ENCODE results near the gene SH3RF3.

The SH3RF3 gene

DNA sequence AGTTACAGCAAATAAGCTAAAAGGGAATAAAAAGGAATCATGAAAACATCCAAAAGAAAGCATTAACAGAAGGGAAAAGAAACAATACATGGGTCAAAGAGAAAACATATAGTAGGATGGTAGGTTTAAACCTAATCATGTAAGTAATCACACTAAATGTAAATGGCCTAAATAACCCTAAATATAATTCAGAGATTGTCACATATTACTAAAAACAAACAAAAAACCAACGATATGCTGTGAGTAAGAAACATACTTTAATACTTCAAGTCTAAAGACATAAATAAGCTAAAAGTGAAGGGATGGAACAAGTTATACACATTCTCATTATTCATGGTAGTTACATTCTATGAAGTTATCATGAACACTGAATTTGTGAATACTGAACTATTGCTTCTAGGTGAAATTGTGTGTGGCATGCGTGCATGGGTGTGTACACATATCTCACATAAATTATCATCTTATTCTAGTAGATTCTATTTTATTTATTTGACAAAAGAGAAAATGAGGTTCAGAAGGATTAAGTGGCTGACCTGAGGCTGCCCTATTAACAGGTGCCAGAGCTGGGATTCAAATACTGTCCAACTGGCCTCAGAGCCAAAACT lies 313.8 kb downstream of the SH3RF3 start:
- no peak for DNase-seq

DNA sequence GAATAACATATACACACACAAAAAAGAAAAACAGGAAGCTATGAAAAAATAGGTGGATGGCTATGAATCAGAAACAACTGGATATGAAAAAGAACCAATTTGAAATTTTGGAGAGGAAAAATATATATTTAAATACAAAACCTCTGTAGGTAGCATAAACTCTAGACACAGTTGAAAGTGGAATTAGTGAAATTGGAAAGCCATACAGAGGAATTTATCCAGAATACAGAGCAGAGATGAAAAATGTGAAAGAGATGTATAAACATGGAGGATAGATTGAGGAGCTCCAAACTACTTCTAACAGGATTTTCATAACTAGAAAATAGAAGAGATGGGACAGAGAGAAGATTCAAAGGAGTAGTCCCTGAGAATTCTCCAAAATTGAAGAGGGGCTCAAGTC lies 315.9 kb downstream of the SH3RF3 start:
- DNase-seq, result no peak

GRCh38 chr2:109446278-109447131 lies 317.5 kb downstream of the SH3RF3 start:
- no peak for DNase-seq

GRCh38 chr2:109447251-109447661 lies 318.3 kb downstream of the SH3RF3 start:
- peak; percentile 67 for DNase-seq

- DNase-seq, result peak; percentile 11
Observed at GRCh38 chr2:109447776-109448175, 318.8 kb downstream of the SH3RF3 start.

- DNase-seq, result no peak
Observed at GRCh38 chr2:109448207-109448606, 319.2 kb downstream of the SH3RF3 start.

DNA sequence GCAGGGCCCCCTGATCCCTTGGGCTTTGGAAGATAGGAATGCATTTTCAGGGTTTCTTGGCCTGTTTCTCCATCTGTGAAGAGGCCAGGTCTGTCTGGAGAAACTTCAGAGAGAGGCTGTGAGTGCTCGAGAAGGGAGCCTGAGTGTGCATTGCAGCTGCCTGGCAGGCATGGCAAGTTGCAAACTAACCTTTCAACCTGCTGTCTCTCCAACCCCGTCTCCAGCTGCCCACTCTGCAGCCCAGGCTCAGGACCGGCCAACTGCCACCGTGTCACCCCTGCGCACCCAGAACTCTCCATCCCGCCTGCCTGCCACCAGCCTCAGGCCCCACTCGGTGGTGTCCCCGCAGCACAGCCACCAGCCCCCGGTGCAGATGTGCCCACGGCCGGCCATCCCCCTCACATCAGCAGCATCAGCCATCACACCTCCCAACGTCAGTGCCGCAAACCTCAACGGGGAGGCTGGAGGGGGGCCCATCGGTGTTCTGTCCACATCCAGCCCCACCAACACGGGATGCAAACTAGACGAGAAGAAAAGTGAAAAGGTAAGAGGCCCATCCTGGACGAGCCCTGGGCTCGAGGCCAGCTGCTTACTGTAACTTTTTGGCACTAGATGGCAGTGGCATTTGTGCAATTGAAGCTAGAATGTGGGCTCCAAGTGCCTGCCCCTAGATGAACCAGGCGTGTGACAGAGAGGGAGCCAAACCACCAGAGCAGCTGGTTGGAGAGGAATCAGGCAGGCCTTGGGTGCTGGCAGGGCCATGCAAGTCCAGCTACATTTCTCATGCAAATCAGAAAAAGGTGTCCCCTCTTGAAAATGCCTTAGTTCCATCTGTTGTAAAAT lies 320.2 kb downstream of the SH3RF3 start:
- no peak for DNase-seq

DNA sequence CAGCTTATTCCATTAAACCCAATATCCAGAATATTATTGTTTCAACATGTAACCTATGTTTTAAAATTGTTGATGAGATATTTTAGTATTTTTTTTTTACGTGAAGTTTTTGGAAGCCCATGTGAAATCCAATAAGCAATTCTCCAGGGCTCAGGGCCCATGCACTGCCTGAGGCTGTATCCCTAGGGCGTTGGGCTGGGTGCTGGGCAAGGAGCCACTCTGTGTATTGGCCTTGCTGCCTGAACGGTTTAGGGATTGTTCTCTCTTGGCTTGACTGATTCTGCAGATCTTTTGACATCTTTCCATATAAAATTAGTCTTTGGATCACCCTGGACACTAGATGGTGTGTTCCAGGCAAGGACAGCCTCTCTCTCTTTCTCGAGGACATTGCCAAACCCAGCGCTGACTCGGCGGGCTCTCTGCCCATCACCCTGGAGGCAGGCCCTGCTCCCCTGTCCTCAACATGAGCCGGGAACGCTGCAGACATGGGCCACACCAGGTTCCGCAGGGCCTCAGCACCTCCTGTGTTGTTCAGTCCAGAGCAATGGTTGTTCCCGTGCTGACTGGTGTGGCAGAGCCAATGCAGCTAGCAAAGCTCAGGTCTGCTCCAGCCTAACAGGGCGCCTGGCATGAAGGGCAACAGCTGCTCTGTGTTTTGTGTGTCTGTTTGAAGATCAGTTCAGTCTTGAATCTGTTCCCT lies 321.7 kb downstream of the SH3RF3 start:
- DNase-seq, result no peak

DNA sequence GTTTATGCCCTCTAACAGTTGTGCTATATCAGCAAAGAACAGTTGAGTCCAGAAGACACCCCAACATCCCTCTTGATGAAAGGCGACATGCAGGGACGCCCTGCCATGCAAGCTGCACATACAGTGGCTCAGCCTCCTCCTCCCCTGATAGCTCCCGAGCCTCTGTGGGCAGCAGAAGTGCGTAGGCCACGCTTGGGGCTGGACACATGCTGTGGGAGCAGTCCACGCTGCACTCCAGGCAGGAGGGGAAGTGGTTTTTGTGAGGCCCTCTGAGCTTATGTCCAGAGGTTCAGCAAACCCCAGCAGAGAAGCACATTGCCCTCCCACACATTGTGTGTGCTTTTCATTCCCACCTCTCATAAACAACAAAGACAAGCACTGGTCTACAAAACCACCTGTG lies 322.7 kb downstream of the SH3RF3 start:
- DNase-seq, result no peak

- DNase-seq, result no peak
Observed at GRCh38 chr2:109452318-109453305, 323.6 kb downstream of the SH3RF3 start.

DNA sequence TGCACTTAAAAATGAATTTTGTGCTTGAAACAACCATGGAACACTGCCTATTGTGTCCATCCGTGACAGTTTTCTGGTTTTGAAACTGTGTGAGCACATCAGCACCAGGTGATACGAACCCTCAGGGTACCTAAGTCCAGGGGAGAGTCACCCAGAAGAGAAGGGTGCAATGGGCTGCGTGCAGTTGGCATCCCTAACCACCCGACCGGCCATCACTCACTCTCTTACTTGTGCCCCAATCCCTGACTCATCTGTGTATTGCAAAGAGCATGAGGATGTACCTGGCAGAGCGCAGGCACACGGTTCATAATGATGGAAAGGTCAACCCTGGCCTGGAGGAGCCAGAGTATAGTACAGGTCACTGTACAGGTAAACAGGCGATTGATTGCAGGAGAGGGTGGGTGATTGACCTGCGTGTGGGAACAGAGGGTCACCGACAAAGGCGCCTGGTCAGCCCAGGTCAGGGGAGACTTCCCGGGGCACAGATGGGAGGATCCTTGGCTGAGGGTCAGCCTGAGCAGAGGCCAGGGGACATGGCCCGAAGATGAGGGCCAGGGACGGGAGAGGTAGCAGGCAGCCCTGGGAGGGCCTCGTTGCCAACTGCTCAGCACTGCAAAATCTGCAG lies 324.5 kb downstream of the SH3RF3 start:
- DNase-seq, result no peak

DNA sequence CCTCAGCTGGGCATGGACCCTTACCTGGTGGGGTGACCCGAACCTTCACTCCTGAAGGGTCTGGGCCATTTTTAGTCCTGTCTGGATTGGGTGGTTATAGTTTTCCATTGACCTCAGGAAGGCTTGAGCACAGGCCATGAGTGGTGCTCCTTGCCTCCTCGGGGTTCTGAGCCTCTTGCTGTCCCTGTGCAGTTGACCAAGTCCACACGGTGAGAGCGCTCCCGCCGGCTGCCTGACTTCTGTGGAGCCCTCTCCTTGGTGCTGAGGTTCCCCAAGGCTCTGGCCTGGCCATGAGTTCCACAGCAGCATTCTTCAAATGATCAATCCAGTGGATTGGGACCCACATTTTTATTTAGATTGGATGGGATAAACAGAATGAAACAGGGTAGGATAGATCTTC lies 325.3 kb downstream of the SH3RF3 start:
- DNase-seq, result no peak

DNA sequence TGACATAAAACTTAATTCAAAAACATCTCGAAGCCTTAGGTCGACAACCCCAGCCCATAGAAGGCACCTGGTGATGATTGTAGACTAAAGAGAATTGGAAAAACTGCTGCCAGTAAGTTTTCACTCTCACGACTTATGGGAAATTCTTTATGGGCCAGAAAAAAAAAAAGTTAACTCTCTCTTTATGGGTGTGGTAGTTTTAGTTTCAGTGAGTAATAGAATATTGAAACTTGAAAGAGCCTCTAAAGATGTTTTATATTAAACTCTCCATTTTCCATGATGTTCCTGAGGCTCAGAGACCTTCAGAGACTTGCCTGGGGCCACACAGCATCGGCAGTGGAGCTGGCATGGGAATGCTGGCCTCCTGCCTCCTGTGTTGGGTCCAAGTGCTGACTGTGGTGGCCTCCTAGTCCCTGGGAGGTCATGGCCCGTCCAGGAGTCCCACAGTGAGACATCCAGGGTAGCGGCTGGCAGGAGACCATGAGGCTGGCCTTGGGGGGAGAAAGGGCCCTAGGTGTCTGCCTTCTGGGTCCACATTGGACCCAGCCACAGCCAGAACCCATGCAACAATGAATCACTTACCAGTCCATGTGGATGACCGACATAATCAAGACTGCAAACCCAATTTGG lies 325.9 kb downstream of the SH3RF3 start:
- no peak for DNase-seq

DNA sequence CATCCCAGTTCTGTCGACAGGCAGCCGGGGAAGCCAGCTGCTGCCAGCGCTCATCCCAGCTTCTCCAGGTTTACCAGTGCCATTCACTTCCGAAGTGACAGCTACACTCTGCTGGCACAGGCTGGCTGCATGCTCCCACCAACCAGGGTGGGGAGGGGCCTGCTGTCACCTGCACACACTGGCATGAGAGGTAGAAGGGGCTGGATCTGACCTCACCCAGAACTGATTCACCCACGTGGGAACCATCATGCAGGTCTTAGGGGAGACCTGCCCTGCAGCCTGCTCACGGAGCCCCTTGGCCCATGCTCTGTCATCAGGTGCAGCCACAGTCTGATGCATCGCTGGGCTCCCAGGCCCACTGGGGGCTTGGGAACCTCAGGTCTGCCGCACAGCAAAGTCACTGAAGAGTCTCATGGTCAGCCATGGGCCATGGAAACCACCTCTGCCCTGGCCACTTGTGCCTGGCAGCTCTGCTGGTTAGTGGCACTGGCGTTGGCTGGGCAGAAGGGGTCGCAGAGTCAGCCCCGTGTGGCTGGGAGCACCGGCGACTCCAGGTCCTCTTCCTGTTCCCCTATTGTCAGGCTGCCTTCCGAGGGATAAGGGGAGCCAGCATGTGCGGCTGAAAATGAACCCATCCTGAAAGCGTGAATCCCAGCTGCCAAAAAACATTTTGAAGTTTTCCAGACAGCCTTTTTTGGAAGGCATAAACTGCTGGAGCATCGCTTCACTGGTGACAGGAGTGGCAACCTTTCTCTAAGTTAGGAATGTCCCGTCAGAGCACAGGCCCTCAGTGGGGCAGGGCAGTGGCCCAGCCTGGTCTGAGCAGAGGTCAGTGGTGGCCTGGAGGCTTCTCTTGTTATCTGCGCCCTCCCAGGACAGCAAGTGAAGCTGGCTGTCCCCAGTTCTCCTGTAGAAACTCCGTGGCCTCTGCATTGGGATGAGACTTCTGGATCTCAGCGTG lies 327.0 kb downstream of the SH3RF3 start:
- DNase-seq, result no peak

DNA sequence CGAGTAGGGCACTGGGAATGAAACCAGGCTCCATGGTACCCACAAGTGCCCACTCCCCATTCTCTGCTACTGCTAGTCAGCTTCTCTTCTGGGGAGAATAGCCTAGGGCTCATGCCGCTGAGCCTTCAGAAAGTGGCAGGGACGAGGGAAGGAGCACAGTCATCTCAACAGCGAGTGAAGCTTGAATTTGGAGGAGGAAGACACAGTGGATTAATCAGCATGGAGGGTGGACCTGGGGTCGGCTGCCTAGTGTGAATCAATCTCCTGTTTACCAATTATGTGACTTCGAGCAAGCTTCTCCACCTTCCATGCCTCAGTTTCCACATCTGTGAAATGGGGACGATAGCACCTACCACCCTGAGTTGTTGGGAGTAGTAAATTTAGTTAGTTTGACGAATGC lies 327.8 kb downstream of the SH3RF3 start:
- no peak for DNase-seq

DNA sequence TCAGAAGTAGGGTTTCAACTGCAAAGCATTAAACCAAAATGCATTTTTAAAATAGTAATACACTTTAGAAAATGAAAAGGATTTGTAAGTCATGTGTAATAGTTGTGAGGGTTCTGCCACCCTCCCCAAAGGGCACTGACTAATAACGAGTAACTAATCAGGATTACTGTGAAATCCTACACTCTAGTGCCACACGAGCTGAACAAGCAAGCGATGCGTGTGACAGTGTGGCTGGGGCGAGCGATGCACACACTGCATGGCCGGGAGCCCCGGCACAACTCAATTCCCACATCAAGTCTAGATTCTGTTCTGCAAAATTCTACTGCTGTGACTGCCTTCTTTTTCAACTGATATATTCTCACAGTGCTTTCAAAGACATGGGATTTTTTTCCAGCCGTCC lies 328.4 kb downstream of the SH3RF3 start:
- no peak for DNase-seq

DNA sequence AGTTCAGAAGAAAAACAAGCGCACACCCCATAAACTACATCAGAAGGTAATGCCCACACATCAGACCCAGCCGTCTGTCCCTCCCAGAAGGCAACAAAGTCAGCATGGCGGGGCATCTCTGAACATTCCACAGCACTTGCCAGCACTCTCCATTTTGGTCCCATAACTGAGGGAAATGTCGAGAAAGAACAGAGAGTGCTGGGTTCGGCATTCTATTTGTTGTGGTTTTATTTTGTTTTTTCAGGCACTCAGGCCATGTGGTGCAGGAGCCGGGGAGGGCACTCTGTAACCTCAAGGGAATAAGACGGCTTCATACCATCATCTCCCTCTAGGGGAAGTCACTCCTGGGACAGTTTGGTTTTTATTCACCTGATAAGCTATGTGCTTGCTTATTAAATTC lies 328.8 kb downstream of the SH3RF3 start:
- DNase-seq, result no peak

- no peak for DNase-seq
Observed at GRCh38 chr2:109458512-109458911, 329.5 kb downstream of the SH3RF3 start.

DNA sequence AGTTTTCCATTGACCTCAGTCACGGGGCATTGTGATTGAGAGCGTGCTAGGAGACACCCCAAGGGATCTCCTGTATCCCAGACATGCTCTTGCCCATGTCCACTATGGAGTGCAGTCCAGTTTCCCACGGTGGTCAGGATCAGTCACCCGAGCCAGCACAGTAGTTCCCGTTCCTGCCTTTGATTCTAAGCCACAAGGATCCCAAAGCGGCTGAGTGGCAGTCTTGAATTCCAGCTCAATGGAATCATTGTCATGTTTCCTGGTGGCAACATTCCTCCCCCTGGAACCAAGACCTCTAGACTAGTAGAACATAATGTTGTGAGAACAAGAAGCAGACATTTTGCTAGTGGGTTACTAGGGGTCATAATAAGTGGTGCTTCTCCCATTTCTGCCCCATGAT lies 330.5 kb downstream of the SH3RF3 start:
- DNase-seq, result no peak
